Gastroesophageal sphincter (tissue), 4 donors: ENCODE results near the gene MOG. TPM values are rescaled to one million over a fixed set of nuclear protein-coding genes. Genes with fewer than 3 reads are reported as not detected.
"Not testable (repeated sequence)": the region's sequence is repeated elsewhere in the genome, so short reads cannot be mapped to it uniquely, and the experiment has no call there.

ENCODE experiments used
- ATAC-seq: fragments of 150-250 bp; one replicate; pipeline ENCODE4 v1.9.1; 2016; ENCODE audit warnings: mild to moderate bottlenecking, moderate library complexity
- H3K27ac ChIP-seq, 4 donors: fragments of 200-600 bp; sonication (generic) in 3 of 4; 1 replicate in 3 of 4; 2 replicates in 1 of 4; pipeline ENCODE4 v1.5.1; 2016 to 2019
- H3K27me3 ChIP-seq: fragments of 200-600 bp; sonication (generic); one replicate; pipeline ENCODE4 v1.5.1; 2019
- H3K36me3 ChIP-seq, 2 donors: fragments of 200-600 bp; sonication (generic); one replicate each; pipeline ENCODE4 v1.5.1; 2019; ENCODE audit warnings: control low read depth in 1 of 2
- H3K4me1 ChIP-seq, 3 donors: fragments of 200-600 bp; sonication (generic); 1 replicate in 2 of 3; 2 replicates in 1 of 3; pipeline ENCODE4 v1.5.1; 2016 to 2019; ENCODE audit warnings: control low read depth in 2 of 3
- H3K4me3 ChIP-seq, 2 donors: fragments of 200-600 bp; sonication (generic); one replicate each; pipeline ENCODE4 v1.5.1; 2019; ENCODE audit warnings: mild to moderate bottlenecking in 1 of 2, moderate library complexity in 1 of 2
- H3K9me3 ChIP-seq, 3 donors: fragments of 200-600 bp; sonication (generic); one replicate each; pipeline ENCODE4 v1.5.1; 2017 to 2019; ENCODE audit warnings: control low read depth in 2 of 3
- EP300 ChIP-seq: sonication (generic); formaldehyde crosslinking; IDR thresholded peaks from one replicate; pipeline ENCODE4 v1.6.1; 2017; ENCODE audit warnings: antibody characterized with exemption, mild to moderate bottlenecking
- POLR2A ChIP-seq, 2 donors: fragments of 450-650 bp; IDR thresholded peaks; one replicate each; pipeline ENCODE4 v1.6.1; 2017; ENCODE audit warnings: antibody characterized with exemption in 2 of 2, mild to moderate bottlenecking in 2 of 2, moderate library complexity in 1 of 2
- POLR2AphosphoS5 ChIP-seq: sonication (generic); formaldehyde crosslinking; IDR thresholded peaks from one replicate; pipeline ENCODE4 v1.6.1; 2017; ENCODE audit warnings: antibody characterized with exemption
- WGBS, 2 donors: methylation state at CpG; one replicate each; pipeline ENCODE4 v1.1.5; 2018; ENCODE audit warnings: low coverage in 1 of 2; 5-methylcytosine and 5-hydroxymethylcytosine counted together
- total RNA-seq, 4 donors: library from RNA; depleted of rRNA; stranded (reverse); fragments of >200 nt; gene quantifications; one replicate each; pipeline ENCODE4 v1.1.0, GENCODE V29; 2016
- TF ChIP-seq, protein P1 (sequence below), 4 experiments: fragments of 200-600 bp in 2 of 4; fragments of 450-650 bp in 2 of 4; sonication (generic) in 1 of 4; IDR thresholded peaks; one replicate each; pipeline ENCODE4 v1.5.1; 2017 to 2019; ENCODE audit warnings: antibody characterized with exemption in 4 of 4, mild to moderate bottlenecking in 2 of 4, moderate library complexity in 2 of 4

The MOG gene
- total RNA-seq, 4 donors from 2014 or later: not detected

DNA sequence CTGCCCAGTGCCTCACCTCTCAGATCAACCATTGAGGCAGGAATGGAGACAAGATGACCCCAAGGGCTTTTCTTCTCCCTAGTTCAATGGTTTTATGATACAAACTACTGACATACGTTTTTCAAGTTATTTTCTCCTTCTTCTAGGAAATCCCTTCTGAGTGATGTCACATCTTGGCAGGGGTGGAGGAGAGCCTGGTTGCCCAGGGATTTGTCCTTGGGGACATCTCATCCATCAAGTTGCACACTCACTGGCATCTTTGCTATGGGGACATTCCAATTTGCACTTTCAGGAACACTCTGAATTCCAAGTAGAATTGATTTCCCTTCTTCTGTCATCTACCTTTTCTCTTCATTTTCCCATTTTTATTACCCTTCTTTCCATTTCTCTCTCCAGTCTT lies 14.1 kb downstream of the MOG start:
- no peak for ATAC-seq
- Histone ChIP-seq H3K27ac (no peak overlapping the region), H3K9me3 (no peaks in the 10 kb centered on the region), H3K4me3 (no peak overlapping the region), H3K4me1 (no peaks in the 10 kb centered on the region), H3K27me3 (peaks cover 21% of the 10 kb centered on the region), H3K36me3 (no peaks in the 10 kb centered on the region)
- no peak for TF ChIP-seq POLR2AphosphoS5
- no peak for TF ChIP-seq EP300
- TF ChIP-seq, protein P1, sequence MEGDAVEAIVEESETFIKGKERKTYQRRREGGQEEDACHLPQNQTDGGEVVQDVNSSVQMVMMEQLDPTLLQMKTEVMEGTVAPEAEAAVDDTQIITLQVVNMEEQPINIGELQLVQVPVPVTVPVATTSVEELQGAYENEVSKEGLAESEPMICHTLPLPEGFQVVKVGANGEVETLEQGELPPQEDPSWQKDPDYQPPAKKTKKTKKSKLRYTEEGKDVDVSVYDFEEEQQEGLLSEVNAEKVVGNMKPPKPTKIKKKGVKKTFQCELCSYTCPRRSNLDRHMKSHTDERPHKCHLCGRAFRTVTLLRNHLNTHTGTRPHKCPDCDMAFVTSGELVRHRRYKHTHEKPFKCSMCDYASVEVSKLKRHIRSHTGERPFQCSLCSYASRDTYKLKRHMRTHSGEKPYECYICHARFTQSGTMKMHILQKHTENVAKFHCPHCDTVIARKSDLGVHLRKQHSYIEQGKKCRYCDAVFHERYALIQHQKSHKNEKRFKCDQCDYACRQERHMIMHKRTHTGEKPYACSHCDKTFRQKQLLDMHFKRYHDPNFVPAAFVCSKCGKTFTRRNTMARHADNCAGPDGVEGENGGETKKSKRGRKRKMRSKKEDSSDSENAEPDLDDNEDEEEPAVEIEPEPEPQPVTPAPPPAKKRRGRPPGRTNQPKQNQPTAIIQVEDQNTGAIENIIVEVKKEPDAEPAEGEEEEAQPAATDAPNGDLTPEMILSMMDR (IDR thresholded peaks at IDR 0.05): no peak
- no peak for TF ChIP-seq POLR2A (IDR thresholded peaks at IDR 0.05)
- 0 to 36% methylated on average over 1 of the region's 1 CpG for WGBS, 2 donors

DNA sequence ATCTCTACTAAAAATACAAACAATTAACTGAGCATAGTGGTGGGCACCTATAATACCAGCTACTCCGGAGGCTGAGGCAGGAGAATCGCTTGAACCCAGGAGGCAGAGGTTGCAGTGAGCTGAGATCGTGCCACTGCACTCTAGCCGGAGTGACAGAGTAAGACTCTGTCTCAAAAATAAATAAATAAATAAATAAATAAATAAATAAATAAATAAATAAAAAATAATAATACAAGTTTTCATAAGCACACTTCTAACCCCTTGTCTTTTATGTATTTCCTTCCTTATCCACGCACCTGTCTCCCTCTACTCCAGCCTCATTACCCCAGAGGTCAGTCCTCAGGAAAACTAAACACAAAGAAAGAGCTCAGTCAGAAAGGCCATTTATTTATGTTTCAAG lies 15.2 kb downstream of the MOG start:
- WGBS, 2 donors: 93 to 94% methylated on average over 4 to 5 of the region's 5 CpGs
- not testable (repeated sequence) for H3K9me3 ChIP-seq, H3K27ac ChIP-seq, H3K4me3 ChIP-seq, H3K4me1 ChIP-seq, H3K36me3 ChIP-seq, ATAC-seq
- peaks cover 21% of the 10 kb centered on the region for H3K27me3 ChIP-seq

DNA sequence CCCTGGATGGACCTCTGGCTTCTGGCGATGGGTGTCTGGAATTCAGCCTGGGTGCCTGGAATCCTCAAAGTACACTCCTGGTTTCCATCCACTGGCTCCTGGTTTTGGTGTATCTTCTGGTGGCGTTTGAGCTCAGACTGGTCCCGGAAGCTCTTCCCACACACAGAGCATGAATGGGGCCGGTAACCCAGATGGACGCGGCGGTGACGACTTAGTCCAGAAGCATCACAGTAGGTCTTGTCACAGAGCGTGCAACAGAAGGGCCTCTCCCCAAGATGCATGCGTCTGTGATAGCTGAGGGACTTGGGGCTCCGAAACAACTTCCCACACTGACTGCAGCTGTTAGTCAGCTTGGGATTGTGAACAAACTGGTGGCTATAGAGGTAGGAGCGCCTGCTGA lies 16.3 kb downstream of the MOG start:
- ATAC-seq: no peak
- no peaks in the 10 kb centered on the region for H3K4me1 ChIP-seq
- no peak for TF ChIP-seq EP300
- TF ChIP-seq POLR2AphosphoS5: no peak
- TF ChIP-seq POLR2A (IDR thresholded peaks at IDR 0.05): no peak
- TF ChIP-seq, protein P1 (IDR thresholded peaks at IDR 0.05): no peak
- no peak overlapping the region for H3K4me3 ChIP-seq
- WGBS, 2 donors: 83 to 100% methylated on average over 1 to 3 of the region's 12 CpGs
- peaks cover 21% of the 10 kb centered on the region for H3K27me3 ChIP-seq
- H3K27ac ChIP-seq: no peak overlapping the region
- H3K9me3 ChIP-seq: no peaks in the 10 kb centered on the region
- no peaks in the 10 kb centered on the region for H3K36me3 ChIP-seq

DNA sequence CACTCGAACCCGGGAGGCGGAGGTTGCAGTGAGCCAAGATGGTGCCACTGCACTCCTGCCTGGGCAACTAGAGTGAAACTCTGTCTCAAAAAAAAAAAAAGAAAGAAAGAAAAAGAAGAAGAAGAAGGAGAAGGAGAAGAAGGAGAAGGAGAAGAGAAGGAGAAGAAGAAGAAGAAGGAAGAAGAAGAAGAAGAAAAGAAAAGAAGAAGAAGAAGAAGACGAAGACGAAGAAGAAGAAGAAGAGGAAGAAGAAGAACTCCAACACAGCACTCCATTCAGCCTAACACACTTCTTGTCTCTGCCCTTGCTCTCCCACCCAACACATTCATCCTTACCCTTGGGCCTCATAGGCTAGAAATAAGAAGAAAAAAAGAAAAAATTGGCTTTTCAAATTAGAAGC lies 17.1 kb downstream of the MOG start:
- H3K27ac ChIP-seq: no peak overlapping the region
- no peak overlapping the region for H3K4me3 ChIP-seq
- WGBS, 2 donors: 83 to 94% methylated on average over 2 to 4 of the region's 5 CpGs
- peaks cover 21% of the 10 kb centered on the region for H3K27me3 ChIP-seq
- no peak for ATAC-seq
- no peaks in the 10 kb centered on the region for H3K9me3 ChIP-seq
- no peaks in the 10 kb centered on the region for H3K36me3 ChIP-seq
- H3K4me1 ChIP-seq: no peaks in the 10 kb centered on the region
- TF ChIP-seq, protein P1 (IDR thresholded peaks at IDR 0.05): no peak
- no peak for TF ChIP-seq POLR2AphosphoS5
- TF ChIP-seq EP300: no peak
- TF ChIP-seq POLR2A (IDR thresholded peaks at IDR 0.05): no peak

DNA sequence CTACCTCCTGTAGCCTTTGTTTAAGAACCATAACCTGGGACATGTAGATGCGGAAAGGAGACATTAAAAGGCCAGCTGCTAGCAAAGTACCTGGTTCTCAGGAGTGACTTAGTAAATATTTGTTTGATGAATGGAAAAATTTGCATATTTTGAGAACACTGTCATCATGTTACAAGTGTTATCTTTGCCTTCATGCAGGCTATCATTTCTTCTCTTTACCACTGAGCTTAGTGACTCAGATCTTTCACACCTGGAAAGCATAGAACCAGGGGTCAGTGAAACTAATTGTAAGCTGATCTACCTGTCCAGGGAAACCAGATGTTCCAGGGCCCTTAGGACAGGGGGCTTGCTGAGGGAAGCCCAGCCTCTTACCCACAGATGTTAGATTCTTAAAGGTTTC lies 18.7 kb downstream of the MOG start:
- 100% methylated on average over 1 of the region's 1 CpG for WGBS, 2 donors
- ATAC-seq: no peak
- Histone ChIP-seq H3K27ac (no peak overlapping the region), H3K9me3 (no peaks in the 10 kb centered on the region), H3K36me3 (no peaks in the 10 kb centered on the region), H3K4me3 (no peak overlapping the region), H3K4me1 (no peaks in the 10 kb centered on the region), H3K27me3 (peaks cover 19% of the 10 kb centered on the region)
- TF ChIP-seq EP300 (no peak), POLR2A (IDR thresholded peaks at IDR 0.05) (no peak)
- TF ChIP-seq, protein P1 (IDR thresholded peaks at IDR 0.05): no peak
